ENCODE results near the gene C1orf105.

C1orf105 gene

DNA sequence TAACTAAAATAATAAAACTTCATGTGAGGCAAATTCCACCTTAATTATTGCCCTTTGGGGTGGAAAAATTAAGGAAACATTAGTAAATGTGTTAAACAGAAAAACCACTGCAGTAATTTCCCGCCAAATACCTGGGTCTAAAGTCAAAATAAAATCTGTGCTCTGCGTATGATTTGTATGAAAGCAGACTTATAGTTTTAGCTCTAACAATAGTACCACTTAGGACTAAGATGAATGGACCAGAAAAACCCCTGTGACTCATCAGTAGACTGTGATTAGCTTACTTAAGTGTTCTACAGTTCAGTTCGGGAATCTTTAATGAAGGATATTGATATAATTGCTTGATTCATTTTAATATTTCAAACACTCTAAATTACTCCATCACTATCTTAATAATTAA is 23.3 kb upstream of the C1orf105 start:
- no peak for DNase-seq (ENCODE audit: low read depth)

DNA sequence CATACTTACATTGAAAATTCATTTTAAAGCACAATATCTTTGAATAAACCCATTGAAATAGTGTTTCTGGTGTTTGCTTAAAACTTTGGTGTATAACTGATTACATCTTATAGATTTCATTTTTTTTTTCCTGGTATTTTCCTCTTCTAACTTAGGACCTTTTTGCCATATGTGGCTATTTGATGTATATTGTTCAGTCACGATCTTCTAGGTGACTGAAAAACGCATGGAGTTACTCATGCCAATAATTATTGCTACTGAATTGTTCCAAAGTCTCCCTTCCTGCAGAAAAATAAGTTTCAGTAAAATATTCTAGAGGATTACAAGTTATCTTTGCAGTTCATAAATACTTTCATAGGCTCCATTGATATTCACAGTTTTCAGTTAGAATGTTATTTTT is 22.9 kb upstream of the C1orf105 start:
- no peak for DNase-seq (ENCODE audit: low read depth)

DNA sequence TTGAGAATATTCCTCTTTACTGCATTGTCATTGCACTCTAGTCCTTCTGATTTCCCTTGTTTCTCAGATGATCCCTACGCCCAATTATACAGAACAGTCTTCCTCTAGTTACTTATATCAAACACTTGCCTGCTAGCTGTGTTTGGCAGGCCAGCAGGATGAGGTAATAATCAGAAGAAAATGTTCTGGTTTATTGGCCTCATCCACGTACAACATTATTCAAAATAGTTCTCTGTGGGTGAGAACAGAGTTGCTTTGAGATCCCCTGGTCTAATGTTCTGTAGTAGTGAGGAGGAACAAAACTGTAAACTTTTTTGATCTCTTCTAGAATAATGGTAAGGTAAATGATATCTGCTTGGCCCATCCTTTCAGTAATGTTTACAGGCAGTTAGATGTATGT is 22.3 kb upstream of the C1orf105 start:
- no peak for DNase-seq (ENCODE audit: low read depth)

DNA sequence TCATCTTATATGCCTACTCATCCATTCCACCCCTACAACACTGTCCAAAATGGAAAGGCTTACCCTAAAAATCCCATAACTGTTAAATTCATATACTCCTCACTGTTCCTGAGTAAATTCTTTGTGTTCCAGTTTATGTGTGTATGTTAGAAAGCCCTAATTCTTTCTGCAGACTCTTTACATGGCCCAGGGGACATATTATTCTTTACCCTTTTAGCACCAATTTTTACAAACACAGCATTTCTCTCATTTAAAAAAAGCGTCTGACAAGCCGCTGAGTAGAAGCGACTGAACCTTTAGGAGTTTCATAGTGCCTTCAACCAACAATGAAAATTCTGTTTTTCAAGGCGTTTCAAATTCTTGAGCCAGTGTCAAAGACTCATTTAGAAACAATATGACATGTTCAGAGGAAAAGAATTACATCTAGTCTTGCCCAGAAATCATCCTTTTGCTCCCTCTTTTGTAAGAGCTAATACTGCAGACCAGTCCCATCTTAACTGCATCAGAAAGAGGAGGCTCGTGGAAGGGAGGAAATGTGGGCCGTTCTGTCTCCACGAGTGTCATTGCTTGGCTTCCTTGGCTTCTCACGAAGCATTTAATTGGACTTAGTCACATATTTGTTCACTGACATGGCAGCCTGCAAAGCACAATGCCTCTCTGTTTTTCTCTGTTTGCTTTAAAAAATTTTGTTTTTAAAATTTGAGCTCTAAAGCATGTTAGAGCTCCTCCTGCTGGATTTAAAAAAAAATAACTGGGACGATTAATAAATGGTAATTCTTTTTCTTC is 21.3 kb upstream of the C1orf105 start:
- peak; percentile 93 for DNase-seq (ENCODE audit: low read depth)

DNA sequence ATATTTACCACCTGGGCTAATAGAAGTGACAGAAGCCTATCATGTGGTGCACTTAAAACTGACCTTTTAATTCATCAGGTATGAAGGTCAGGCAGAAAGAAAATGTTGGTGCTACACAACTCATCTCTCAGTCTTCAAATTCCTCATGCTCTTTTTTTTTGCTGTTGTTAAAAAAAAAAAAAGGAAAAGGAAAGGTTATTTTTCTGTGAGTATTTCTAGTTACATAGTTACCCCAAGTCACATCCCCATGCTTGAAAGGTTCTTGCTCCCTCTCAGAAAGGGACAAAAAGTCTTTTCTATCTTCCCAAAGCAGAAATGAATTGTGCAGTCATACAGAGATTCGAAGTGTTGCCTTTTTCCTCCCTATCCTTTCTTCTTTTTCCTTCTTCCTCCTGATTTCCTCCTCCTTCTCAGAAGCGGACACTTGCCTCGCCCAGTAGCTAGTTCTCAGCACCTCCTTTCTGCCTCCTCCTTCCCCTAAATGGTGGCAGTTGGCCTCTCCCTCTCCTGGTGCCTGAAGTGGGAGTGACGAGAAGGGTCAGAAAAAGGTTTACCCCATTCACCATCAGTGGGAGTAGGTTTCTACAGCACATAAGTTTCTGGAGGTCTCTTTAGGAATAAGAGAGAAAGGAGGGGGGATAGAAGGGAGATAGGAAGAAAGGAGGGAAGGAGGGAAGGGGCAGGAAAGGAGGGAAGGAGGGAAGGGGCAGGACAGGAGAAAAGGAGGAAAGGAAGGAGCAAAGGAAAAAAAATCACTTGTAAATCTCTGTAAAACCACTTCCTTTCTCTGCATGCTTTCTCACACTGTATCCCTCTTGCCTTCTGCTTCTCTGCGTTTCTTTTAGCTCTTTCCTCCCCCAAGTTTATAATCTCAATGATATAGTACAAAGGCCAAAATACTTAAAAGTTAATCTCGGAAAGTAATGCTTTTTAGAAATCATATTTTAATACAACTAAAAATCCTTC is 20.4 kb upstream of the C1orf105 start:
- DNase-seq (ENCODE audit: low read depth), result no peak

DNA sequence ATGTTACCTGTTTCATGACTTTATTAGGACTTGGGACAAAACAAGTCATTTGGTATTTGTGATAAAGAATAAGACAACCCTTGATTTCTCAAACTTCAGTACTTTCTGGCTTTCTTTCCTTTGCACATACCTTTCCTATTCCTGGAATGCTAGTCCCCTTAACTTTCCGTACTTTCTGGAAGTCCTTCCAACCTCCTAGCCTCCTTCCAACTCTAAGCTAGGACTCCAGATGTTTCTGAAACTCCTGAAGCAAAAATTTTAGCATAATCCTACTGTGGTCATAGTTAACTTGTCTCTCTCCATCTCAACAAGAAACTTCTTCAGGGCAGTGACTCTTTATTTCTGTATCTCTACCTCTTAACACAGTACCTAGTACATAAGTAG is 19.8 kb upstream of the C1orf105 start:
- no peak for DNase-seq (ENCODE audit: low read depth)

DNA sequence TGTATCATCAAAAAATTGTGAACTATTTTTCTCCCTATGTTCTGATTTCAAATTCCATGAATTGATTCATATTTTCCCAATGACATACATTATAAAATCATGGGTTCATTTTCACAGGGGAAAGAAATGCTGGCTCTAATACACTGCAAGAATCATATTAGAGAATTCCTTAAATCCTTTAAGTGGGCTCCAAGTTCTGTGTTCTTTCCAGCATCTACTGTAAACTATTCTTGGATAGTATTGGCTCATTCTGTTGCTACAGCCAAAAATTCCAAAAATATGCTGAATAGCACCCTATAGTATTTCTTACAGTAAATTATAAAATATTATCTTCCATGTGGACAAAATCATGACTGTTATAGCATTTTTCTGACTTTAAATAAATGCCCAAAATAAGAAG is 19.0 kb upstream of the C1orf105 start:
- no peak for DNase-seq (ENCODE audit: low read depth)

DNA sequence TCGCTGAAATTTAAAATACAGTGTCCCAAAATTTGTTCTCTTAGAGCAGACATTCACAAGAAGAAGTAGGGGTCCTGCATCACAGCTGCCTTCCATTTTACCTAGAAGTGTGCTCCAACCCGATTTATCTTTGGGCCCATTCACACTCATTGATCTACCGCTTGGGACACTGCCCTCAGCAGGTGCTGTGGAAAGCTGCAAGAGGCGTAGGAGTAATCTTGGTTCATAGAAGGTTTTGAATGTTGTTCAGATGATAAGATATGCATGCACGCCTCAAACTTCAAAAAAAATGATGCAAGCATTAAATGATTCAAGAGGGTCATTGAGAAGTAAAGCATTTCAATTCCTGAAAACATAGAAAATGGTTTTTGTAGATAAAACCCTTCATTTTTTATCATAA is 18.6 kb upstream of the C1orf105 start:
- DNase-seq (ENCODE audit: low read depth), result no peak

DNA sequence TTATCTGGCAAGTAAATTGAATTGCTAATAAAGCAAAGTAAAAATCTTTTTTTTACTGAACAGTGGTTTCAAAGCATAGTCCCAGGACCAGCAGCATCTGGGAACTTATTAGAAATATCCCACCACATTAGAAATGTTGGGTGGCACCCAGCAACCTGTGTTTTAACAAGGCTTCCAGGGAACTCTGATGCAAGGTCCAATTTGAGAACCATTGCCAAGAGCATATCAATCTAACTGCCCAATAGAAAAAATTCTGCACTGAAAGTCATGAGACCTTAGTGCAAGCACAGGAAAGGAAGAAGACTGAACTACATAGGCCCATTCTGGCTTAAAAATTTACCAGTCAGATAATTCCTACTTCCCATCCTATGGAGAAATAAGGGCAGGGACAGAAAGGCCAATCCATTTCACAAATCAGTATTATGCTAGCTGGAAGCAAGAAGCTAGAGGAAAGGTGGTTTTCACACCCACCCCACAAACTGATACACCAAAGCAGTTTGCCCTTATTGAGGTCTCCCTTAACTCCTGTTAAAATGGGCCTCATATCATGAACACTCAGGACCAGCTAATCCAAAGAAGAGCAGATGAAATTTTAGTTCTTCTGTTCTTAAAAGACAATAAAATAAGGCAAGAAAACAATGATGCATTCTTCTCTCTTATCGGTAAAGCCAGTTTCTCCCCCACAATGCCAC is 17.5 kb upstream of the C1orf105 start:
- DNase-seq (ENCODE audit: low read depth), result no peak

DNA sequence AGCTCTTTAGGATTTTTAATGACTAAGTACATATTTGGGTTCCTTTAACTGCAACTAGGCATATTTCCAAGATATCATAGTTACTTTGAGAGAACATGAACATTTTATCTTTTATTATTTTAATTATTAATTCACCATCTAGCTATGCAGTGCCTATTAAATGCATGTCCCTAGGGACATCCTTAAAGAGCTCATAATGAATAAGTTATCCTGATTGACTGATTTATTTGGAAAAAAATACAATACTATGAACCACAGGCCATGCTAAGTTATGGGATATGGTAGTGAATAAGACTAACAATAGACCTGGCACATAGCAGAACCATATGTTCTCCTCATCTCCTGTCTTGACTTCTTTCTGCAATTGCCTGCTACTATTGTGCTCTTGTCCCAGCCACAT is 16.4 kb upstream of the C1orf105 start:
- DNase-seq (ENCODE audit: low read depth), result no peak

DNA sequence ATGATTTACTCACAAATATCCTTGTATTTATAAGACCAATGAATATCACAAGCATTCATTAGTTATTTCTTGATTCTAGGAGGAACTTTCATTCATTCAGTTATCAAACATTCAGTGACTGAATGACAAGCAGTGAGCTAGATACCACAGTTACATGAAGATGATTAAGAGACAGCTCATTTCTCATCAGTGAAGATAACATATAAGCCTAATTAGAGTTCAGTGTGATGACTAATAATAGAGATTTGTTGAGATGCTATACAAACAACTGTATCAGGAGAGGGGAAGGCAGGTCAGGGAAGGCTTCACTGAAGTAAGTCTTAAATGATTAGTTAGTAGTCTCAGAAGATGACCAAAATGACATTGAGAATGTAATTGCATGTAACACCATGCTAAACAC is 14.6 kb upstream of the C1orf105 start:
- DNase-seq (ENCODE audit: low read depth), result no peak

DNA sequence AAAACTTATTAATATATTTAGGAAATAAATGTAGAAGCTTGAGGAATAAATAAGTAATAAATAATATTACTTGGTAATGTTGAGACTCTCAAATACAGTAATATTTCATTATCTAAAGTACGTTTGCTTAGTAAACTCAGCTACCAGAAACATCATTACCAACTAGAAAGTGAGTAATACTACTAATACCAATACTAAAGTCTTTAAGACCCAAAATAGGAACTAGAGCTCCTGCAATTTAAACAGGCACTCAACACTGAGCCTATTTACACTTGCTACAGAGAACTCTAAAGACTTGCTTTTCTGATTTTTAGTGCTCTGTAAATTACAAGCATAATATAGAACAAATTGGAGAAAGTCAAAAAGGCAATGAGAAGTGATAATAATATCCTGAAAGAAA is 13.5 kb upstream of the C1orf105 start:
- no peak for DNase-seq (ENCODE audit: low read depth)

DNA sequence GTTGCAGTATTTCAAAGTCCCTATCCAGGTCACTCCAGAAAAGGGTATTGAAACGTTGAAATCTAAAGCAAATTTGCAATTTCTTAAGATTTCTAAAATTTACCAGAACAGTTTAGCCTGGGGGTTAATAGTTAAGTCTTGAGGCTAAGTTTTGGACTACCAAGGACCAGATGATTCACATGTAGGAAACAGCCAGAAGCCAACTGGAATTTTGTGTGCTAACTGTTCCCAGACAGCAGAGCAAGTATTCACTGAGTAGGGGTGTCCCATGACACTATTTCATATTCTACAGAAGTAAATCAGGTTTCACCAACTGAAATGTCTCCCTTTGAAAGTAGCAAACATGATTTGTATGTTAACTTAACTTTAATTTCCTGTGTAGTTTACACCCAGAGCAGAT is 11.5 kb upstream of the C1orf105 start:
- peak; percentile 67 for DNase-seq (ENCODE audit: low read depth)

DNA sequence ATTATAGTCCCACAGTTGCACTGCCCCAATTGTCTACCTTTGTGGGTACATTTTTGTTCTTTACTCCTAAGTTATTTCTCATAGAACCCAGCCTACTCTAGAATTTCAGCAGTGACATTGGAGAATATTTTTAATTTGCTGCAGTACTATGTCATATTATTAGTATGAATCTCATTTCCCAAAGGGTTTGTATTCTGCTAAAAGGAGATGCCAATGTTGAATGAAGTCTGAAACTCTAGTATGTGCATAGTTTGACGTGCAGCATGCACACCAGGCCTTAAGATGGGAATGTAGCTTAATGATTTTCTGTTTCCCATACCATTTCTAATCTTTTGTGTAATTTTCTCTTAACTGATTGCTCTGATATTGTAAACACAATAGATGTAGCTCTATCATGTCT is 10.5 kb upstream of the C1orf105 start:
- DNase-seq (ENCODE audit: low read depth), result no peak

DNA sequence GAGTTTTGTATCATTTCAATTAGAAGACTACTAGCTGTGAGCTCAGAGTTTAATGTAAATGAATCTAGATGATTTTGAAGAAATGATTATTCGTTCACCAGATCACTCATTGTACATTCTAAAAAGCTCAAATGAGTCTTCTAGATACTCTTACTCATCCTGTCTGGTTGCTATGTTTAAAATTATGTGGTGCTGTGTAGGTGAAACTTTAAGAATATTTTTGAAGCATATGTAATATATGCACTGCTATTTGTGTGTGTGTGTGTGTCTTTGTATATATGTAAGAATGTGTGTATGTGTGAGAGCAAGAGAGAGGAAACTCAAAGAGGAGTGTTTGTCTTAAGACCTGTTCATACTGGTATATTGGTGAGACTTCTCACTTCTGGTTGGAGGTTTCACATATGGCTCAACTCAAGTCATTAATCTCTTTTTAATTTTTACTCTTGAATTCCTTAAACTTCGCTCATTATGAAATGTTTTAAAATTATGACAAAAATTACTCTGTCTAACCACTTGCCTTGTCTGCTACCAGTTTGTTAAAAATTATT is 8.6 kb upstream of the C1orf105 start:
- DNase-seq (ENCODE audit: low read depth), result no peak

DNA sequence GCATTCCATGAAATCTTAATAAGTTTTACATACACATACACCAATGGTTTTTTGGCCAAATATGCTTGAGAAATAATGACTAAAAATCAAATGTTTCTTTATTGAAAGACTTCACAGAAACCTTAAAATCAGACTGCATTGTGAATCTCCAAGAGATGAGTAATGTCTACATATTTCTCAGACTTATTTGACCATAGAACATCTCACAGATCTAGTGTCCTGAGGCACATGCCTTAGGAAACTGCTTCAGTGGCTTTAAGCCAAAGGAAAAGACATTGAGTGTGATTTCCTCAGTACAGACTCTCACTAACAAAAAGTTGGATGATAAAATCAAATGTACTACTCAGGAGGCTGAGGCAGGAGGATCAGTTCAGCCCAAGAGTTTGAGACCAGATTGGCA is 6.2 kb upstream of the C1orf105 start:
- DNase-seq (ENCODE audit: low read depth), result peak; percentile 23

DNA sequence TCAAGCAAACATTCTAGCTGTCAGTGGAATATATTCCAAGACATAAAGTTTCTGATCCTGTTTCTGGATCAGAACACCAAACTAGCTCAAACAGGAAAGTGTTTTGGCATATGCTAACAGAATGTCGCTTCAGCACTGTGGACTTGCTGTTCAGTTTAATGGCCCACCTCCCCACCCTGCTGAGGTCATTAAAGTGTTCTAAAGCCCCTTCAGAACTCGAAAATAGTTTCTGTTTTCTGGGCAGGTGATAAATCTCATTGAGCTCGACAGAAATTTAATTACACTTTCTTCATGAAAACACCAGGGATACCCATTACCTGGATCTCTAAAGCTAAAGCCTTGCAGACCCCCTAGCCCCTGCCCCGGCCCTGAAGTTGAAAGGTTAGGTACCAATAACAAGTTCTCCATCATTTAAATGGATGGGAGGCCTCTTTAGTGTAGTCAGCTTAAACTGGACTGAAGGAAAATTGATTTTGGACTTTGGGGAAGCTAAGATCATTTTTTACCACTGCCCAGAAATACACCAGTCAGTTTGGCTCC is 3.9 kb upstream of the C1orf105 start:
- no peak for DNase-seq (ENCODE audit: low read depth)

DNA sequence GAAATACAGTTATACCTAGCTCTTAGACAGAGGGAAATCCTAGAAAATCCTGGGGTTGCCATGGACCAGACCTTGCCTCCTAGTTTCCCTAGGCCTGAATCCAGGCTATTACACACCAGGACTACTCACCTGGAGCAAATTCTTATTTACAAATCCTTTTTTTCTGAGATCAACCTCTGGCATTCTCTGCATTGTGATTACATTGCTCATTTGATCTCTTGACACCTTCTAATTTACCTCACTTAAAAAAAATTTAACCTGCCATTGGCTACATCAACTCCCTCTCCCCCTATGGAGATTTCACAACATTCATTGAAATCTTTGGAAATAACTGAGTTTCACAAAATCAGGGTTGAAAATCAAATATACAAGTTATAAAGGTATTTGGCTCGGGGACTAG is 2.9 kb upstream of the C1orf105 start:
- DNase-seq (ENCODE audit: low read depth), result no peak

DNA sequence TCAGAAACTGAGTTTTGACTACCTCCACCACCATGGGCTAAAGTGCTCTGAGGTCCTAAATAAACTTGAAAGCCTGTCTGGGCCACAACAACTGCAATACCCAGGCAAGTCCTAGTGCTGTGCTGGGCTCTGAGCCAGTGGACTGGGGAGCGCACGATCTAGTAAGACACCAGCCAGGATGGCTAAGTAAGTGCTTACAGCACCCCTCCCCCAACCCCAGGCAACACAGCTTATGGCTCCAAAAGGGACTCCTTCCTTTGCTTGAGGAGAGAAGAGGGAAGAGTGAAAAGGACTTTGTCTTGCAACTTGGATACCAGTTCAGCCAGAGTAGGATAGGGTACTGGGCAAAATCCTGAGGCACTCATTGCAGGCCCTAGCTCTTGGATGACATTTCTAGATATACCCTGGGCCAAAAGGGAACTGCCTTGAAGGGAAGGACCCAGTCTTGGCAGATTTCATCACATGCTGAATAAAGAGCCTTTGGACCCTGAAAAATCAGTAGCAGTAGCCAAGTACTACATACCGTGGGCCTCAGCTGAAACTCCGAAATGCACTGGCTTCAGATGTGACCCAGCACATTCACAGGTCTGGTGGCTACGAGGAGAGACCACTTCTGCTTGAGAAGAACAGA is 1.6 kb downstream of the C1orf105 start:
- no peak for DNase-seq (ENCODE audit: low read depth)

DNA sequence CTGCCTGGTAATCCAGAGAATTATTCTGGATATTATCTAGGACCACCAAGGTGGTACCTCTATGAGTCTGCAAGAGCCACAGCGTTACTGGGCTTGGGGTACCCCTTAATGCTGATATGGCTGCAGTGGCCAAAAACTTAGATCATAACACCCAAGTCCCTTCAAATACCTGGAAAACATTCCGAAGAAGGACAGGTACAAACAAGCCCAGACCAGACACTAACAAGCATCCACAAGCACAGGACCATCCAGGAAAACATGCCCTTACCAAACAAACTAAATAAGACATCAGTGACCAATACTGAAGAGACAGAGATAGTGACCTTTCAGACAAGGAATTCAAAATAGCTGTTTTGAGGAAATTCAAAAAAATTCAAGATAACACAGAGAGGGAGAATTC is 2.9 kb downstream of the C1orf105 start:
- DNase-seq (ENCODE audit: low read depth), result no peak

DNA sequence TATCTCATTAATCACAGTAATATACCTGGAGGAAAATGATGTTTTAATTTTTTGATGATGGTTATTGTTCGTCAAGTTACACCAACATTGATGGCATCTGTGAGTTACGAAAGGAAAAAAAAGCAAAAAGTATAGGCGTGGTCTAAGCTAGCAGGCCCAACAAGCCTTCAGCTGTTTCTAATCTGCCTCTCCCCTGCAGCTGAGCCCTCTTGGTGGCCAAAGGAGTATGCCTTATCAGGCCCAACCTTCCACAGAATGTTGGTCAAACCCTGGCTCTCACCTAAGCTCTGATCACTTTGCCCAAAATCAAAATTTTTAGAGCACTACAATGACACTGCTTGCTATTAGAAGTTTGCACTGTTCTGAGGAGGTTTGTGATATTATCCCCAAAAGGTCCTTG is 4.9 kb downstream of the C1orf105 start:
- DNase-seq (ENCODE audit: low read depth), result no peak

DNA sequence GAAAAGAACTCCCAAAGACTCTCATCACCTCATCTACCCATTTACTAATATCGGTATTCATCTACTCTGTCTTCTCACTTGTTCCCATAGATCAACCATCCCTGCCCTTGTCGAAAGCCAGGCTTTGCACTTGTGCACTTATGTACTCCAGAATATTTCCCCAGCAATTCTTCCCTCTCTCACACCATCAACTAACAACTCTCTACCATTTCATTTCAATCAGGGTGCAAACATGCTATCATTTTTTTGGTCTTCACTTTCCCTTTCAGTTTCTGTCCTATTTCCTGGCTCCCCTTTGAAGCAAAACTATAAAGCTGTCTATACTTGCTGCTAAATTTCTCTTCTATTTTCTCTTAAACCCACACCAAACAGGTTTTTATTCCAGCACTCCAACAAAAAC is 6.7 kb downstream of the C1orf105 start:
- no peak for DNase-seq (ENCODE audit: low read depth)
